ENCODE data around the gene ANO7.

Gene ANO7

DNA sequence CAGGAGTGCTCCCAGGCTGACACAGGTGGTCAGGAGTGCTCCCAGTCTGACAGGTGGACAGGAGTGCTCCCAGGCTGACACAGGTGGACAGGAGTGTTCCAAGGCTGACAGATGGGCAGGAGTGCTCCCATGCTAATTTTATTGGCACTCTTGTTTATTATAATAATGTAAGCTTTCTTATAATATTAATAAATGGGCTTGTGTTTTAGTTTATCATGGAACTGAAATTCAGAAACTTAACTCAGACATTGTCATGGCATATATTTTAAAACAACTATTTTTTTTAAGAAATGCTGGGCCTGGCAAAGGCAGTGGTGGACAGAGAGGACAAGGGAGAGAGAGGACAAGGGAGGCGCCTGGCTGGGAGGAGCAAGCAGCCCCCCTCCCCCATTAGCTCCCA, 18.7 kb downstream of the ANO7 start:
- no peak for DNase-seq (ENCODE audit: low read depth, low spot score)
- CTCF ChIA-PET: no interaction called here
- H3K4me3 ChIP-seq (ENCODE audit: low read depth, low read length): no peak overlapping the region
- POLR2A ChIA-PET: no interaction called here
- TF ChIP-seq, protein P1, sequence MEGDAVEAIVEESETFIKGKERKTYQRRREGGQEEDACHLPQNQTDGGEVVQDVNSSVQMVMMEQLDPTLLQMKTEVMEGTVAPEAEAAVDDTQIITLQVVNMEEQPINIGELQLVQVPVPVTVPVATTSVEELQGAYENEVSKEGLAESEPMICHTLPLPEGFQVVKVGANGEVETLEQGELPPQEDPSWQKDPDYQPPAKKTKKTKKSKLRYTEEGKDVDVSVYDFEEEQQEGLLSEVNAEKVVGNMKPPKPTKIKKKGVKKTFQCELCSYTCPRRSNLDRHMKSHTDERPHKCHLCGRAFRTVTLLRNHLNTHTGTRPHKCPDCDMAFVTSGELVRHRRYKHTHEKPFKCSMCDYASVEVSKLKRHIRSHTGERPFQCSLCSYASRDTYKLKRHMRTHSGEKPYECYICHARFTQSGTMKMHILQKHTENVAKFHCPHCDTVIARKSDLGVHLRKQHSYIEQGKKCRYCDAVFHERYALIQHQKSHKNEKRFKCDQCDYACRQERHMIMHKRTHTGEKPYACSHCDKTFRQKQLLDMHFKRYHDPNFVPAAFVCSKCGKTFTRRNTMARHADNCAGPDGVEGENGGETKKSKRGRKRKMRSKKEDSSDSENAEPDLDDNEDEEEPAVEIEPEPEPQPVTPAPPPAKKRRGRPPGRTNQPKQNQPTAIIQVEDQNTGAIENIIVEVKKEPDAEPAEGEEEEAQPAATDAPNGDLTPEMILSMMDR (IDR thresholded peaks at IDR 0.05; ENCODE audit: insufficient read depth, low read length, missing control alignments): no peak

DNA sequence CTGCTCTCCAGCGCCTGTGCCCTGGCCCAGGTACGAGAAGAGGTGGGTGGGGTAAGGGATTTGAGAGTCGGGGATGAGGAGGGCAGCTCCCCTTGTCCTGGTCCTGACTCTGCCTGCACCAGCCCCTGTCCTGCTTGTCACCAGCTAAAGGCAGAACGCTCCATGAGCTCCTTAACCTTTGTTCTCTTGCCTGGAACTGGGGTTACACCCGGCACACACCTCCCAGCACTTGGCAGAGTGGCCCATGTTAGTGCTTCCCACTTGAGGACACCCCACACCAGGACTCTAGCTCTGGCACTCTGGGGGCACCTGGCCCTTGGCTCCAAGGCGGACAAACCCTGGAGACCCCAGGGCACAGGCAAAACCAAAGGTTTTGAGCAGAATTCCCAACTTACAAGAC, 19.2 kb downstream of the ANO7 start:
- no peak overlapping the region for H3K4me3 ChIP-seq (ENCODE audit: low read depth, low read length)
- POLR2A ChIA-PET: no interaction called here
- TF ChIP-seq, protein P1 (IDR thresholded peaks at IDR 0.05; ENCODE audit: insufficient read depth, low read length, missing control alignments): no peak
- DNase-seq (ENCODE audit: low read depth, low spot score): no peak
- CTCF ChIA-PET: no interaction called here

GRCh38 chr2:241208058-241208457, 19.6 kb downstream of the ANO7 start:
- H3K4me3 ChIP-seq (ENCODE audit: low read depth, low read length): no peak overlapping the region
- POLR2A ChIA-PET: no interaction called here
- TF ChIP-seq, protein P1 (IDR thresholded peaks at IDR 0.05; ENCODE audit: insufficient read depth, low read length, missing control alignments): no peak
- DNase-seq (ENCODE audit: low read depth, low spot score): no peak
- CTCF ChIA-PET: no interaction called here

- H3K4me3 ChIP-seq (ENCODE audit: low read depth, low read length): no peak overlapping the region
- ChIA-PET POLR2A (no interaction called here), CTCF (no interaction called here)
- DNase-seq (ENCODE audit: low read depth, low spot score): no peak
- TF ChIP-seq, protein P1 (IDR thresholded peaks at IDR 0.05; ENCODE audit: insufficient read depth, low read length, missing control alignments): no peak
Observed at GRCh38 chr2:241209271-241209670, 20.8 kb downstream of the ANO7 start.

DNA sequence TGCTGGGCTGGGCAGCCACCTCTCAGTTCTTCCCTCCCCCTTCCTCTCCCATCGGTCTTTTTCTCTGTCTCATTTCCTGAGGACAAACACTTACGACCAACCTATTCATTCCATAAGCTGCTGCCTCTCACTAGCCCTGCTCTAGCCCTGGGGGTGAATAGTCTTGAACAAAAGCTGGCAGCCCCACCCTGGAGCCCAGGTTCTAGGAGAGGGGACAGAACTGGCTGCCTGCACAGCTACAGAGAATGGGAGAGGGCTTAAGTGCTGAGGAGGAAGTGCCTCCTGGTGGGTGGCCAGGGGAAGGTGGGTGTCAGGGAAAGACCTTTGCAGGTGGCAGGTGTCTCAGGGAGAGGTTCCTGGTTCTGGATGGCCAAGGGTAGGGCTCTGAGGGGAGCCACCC, 22.8 kb downstream of the ANO7 start:
- ChIA-PET POLR2A (no interaction called here), CTCF (no interaction called here)
- TF ChIP-seq, protein P1 (IDR thresholded peaks at IDR 0.05; ENCODE audit: insufficient read depth, low read length, missing control alignments): no peak
- DNase-seq (ENCODE audit: low read depth, low spot score): no peak
- H3K4me3 ChIP-seq (ENCODE audit: low read depth, low read length): no peak overlapping the region

- POLR2A ChIA-PET: interaction anchor here (1.0 kb wide), 1 partner anchor 145 kb away, joined by 3 read pairs; no protein-coding TSS in a partner anchor
Observed at GRCh38 chr2:241213041-241213440, 24.6 kb downstream of the ANO7 start.

More at GRCh38 chr2:241213041-241213440, 24.6 kb downstream of the ANO7 start:
- CTCF ChIA-PET: no interaction called here
- TF ChIP-seq, protein P1 (IDR thresholded peaks at IDR 0.05; ENCODE audit: insufficient read depth, low read length, missing control alignments): no peak
- no peak overlapping the region for H3K4me3 ChIP-seq (ENCODE audit: low read depth, low read length)
- DNase-seq (ENCODE audit: low read depth, low spot score): no peak

Measured in AG04449 (cell line).